Kidney (tissue), 14 donors: ENCODE data around the gene MAD1L1. TPM values are rescaled to one million over a fixed set of nuclear protein-coding genes. Genes with fewer than 3 reads are reported as not detected.
A peak's percentile ranks its signal among the peaks of the same experiment; 100 is the strongest.

ENCODE experiments used
- DNase-seq, 5 donors: peaks; one replicate each; pipeline ENCODE4 v3.0.0-alpha.2; 2013 to 2020
- FAIRE-seq: peaks from 2 replicates; lab custom pipeline; 2012; peaks lifted over from hg19 to GRCh38; lab: Jason Lieb, UNC
- H3K27ac ChIP-seq, 2 donors: one replicate each; pipeline ENCODE4 v1.7.0; 2013; ENCODE audit warnings: low read depth in 2 of 2, low read length in 2 of 2, inconsistent platforms in 1 of 2
- H3K27me3 ChIP-seq: one replicate; pipeline ENCODE4 v1.7.1; 2013; ENCODE audit warnings: low read length, inconsistent platforms; ENCODE audit not compliant: control insufficient read depth, insufficient read depth
- H3K36me3 ChIP-seq, 3 donors: one replicate each; pipeline versions ENCODE4 v1.7.0 to v1.7.1; 2013; ENCODE audit warnings: low read length in 3 of 3, control low read depth in 1 of 3, inconsistent platforms in 1 of 3; ENCODE audit not compliant: insufficient read depth in 3 of 3, control insufficient read depth in 2 of 3
- H3K4me1 ChIP-seq, 3 donors: one replicate each; pipeline versions ENCODE4 v1.7.0 to v1.7.1; 2013; ENCODE audit warnings: low read length in 3 of 3, inconsistent platforms in 1 of 3, low read depth in 1 of 3; ENCODE audit not compliant: control insufficient read depth in 2 of 3, insufficient read depth in 2 of 3
- H3K4me3 ChIP-seq, 3 donors: one replicate each; pipeline versions ENCODE4 v1.7.0 to v1.8.1; 2013; ENCODE audit warnings: low read length in 3 of 3, control low read depth in 1 of 3, inconsistent platforms in 1 of 3
- H3K9ac ChIP-seq, 3 donors: one replicate each; pipeline versions ENCODE4 v1.7.0 to v1.7.1; 2013; ENCODE audit warnings: low read length in 3 of 3, control low read depth in 1 of 3, inconsistent platforms in 1 of 3
- H3K9me3 ChIP-seq, 3 donors: one replicate each; pipeline versions ENCODE4 v1.7.0 to v1.7.1; 2013; ENCODE audit warnings: low read length in 3 of 3, control low read depth in 1 of 3, inconsistent platforms in 1 of 3; ENCODE audit not compliant: control insufficient read depth in 2 of 3, insufficient read depth in 1 of 3
- CTCF ChIP-seq: IDR thresholded peaks from 3 replicates; pipeline ENCODE4 v1.5.1; 2012; ENCODE audit warnings: mild to moderate bottlenecking, moderate library complexity, borderline replicate concordance; ENCODE audit not compliant: insufficient read depth; ENCODE audit errors: extremely low read depth
- intact Hi-C: fragments of 100-400 bp; cut with DNase I; formaldehyde crosslinking; loops from one replicate; pipeline ENCODE4 v1.11.1; 2022
- polyA plus RNA-seq: library from polyadenylated mRNA; stranded (reverse); fragments of 350-450 nt; fragmentation: Illumina TruSeq; extraction: RNeasy Lipid Tissue Mini Kit (QIAGEN cat#74804); gene quantifications from one replicate; pipeline ENCODE4 v1.2.3, GENCODE V29; 2014; ENCODE audit warnings: low read depth, low replicate concordance; ENCODE audit not compliant: insufficient read depth
- total RNA-seq: library from RNA; stranded (reverse); fragmentation: NEBNext Ultra II Directional; extraction: Animal tissue kit (Norgen Biotek cat#: 25700); gene quantifications from one replicate; pipeline ENCODE4 v1.2.1, GENCODE V29; 2021
- donor health status: control.
- donor health status: control.
- donor health status: control.
- donor health status: control.
- donor health status: control.
- donor health status: DM: yes; HTN: yes; CAD: no.
- donor health status: Normal renal cell carcinoma (clear cell type).

MAD1L1 gene
- total and polyA plus RNA-seq, 2 donors from 2014 or later: 33.2 to 45.2 TPM

GRCh38 chr7:1922870-1923236 is 309.9 kb downstream of the MAD1L1 start:
- no peaks in the 10 kb centered on the region for H3K36me3 ChIP-seq

GRCh38 chr7:1922071-1922869 is 310.5 kb downstream of the MAD1L1 start:
- no peak overlapping the region for H3K9ac ChIP-seq
- no peaks in the 10 kb centered on the region for H3K27me3 ChIP-seq
- no peaks in the 10 kb centered on the region for H3K36me3 ChIP-seq
- H3K4me3 ChIP-seq: no peak overlapping the region
- FAIRE-seq (no peak), DNase-seq (peak in 1 of 5 donors; percentile 73)
- no peaks in the 10 kb centered on the region for H3K9me3 ChIP-seq
- peaks cover 0 to 6% (median 0%) of the 10 kb centered on the region in 3 donors for H3K4me1 ChIP-seq
- intact Hi-C loops: no loop called here
- no peak for TF ChIP-seq CTCF
- H3K27ac ChIP-seq: no peak overlapping the region

More at GRCh38 chr7:1922870-1923236, 309.9 kb downstream of the MAD1L1 start:
- Histone ChIP-seq H3K4me3 (no peak overlapping the region), H3K27ac (no peak overlapping the region), H3K4me1 (peaks cover 0 to 6% (median 0%) of the 10 kb centered on the region in 3 donors), H3K9me3 (no peaks in the 10 kb centered on the region), H3K9ac (no peak overlapping the region), H3K27me3 (no peaks in the 10 kb centered on the region)
- TF ChIP-seq CTCF: no peak
- FAIRE-seq (no peak), DNase-seq (no peak)
- intact Hi-C loops: no loop called here

- TF ChIP-seq CTCF: no peak
- Histone ChIP-seq H3K4me3 (no peak overlapping the region), H3K4me1 (peaks cover 0 to 6% (median 0%) of the 10 kb centered on the region in 3 donors), H3K27ac (no peak overlapping the region), H3K9ac (no peak overlapping the region), H3K9me3 (no peaks in the 10 kb centered on the region), H3K27me3 (no peaks in the 10 kb centered on the region), H3K36me3 (no peaks in the 10 kb centered on the region)
- FAIRE-seq: no peak
- DNase-seq: peak in 1 of 5 donors; percentile 55
- intact Hi-C loops: no loop called here
Measured at GRCh38 chr7:1920881-1921280, 311.9 kb downstream of the MAD1L1 start.
